GM21619 (cell line): Measurements from ENCODE around the gene KIR2DL1.
"Not testable (repeated sequence)": the region's sequence is repeated elsewhere in the genome, so short reads cannot be mapped to it uniquely, and the experiment has no call there.

Experiments
- ATAC-seq: cut with Tn5 transposase; IDR thresholded peaks from one replicate; pipeline ENCODE4 v1.9.1; 2021; ENCODE audit not compliant: unreplicated experiment

The KIR2DL1 gene

GRCh38 chr19:54817670-54818536 lies 48.3 kb downstream of the KIR2DL1 start:
- ATAC-seq, result no peak

- not testable (repeated sequence) for ATAC-seq
Measured at GRCh38 chr19:54824416-54824815, 54.8 kb downstream of the KIR2DL1 start.

GRCh38 chr19:54825326-54825725 lies 55.7 kb downstream of the KIR2DL1 start:
- not testable (repeated sequence) for ATAC-seq

- ATAC-seq, result not testable (repeated sequence)
Measured at GRCh38 chr19:54828064-54828463, 58.5 kb downstream of the KIR2DL1 start.

- not testable (repeated sequence) for ATAC-seq
Measured at GRCh38 chr19:54832496-54832895, 62.9 kb downstream of the KIR2DL1 start, which contains the start of gene KIR2DS4. Gene KIR2DS4, plus strand, starts transcription at chr19:54832676.
